ENCODE data around the gene MAGEA9.
"Not testable (repeated sequence)": the region's sequence is repeated elsewhere in the genome, so short reads cannot be mapped to it uniquely, and the experiment has no call there.

DNA sequence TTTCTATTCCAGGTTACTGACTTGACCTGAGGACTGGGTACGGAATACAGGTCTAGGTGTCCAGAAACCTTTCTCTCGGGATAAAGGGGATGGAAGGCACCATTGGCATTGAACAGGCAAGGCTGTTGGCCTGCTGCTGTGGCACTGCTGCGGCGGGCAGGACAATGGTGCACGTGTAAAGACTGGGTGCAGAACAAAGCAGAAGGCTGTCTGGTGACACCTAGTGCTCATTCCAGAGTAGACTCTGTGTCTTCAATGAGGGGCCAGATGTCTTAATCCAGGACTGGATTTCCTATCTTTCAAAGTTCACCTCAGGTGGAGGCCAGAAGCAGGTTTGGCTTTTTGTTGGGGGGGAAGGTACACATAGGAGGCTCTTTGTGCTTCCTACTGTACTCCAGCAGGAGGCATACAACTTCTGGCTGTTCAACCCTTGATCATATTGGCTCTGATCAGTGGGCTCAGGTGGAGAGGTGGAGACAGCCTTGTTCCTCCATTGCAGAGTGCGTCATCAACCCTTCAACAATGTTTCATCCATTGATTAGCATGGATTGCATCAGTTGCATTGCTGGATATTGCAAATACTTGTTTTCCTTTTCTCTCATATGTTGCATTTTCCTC lies 35.2 kb upstream of the MAGEA9 start:
- TF ChIP-seq, protein P1, sequence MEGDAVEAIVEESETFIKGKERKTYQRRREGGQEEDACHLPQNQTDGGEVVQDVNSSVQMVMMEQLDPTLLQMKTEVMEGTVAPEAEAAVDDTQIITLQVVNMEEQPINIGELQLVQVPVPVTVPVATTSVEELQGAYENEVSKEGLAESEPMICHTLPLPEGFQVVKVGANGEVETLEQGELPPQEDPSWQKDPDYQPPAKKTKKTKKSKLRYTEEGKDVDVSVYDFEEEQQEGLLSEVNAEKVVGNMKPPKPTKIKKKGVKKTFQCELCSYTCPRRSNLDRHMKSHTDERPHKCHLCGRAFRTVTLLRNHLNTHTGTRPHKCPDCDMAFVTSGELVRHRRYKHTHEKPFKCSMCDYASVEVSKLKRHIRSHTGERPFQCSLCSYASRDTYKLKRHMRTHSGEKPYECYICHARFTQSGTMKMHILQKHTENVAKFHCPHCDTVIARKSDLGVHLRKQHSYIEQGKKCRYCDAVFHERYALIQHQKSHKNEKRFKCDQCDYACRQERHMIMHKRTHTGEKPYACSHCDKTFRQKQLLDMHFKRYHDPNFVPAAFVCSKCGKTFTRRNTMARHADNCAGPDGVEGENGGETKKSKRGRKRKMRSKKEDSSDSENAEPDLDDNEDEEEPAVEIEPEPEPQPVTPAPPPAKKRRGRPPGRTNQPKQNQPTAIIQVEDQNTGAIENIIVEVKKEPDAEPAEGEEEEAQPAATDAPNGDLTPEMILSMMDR (conservative IDR thresholded peaks at IDR 0.05) = not testable (repeated sequence)
- TF ChIP-seq ZFX (IDR thresholded peaks at IDR 0.05) = not testable (repeated sequence)

Data from C4-2B (cell line).